Neuronal stem cell (in vitro differentiated cells): Measurements from ENCODE around the gene SLC6A9.

Source experiments
- DNase-seq: peaks from one replicate; pipeline ENCODE4 v3.0.0-alpha.2; 2013; ENCODE audit warnings: low spot score
- H2AFZ ChIP-seq: one replicate; pipeline ENCODE4 v1.6.1; 2013; ENCODE audit warnings: mild to moderate bottlenecking, low read length, inconsistent platforms
- H2AK5ac ChIP-seq: 2 replicates; pipeline ENCODE4 v1.6.1; 2013; ENCODE audit warnings: low read depth, mild to moderate bottlenecking, inconsistent platforms, low read length, moderate library complexity, mixed read lengths
- H2BK120ac ChIP-seq: 2 replicates; pipeline ENCODE4 v1.6.1; 2013; ENCODE audit warnings: low read depth, mild to moderate bottlenecking, inconsistent platforms, low read length, moderate library complexity, mixed read lengths
- H2BK12ac ChIP-seq: one replicate; pipeline ENCODE4 v1.6.1; 2013; ENCODE audit warnings: low read length, inconsistent platforms
- H2BK15ac ChIP-seq: 2 replicates; pipeline ENCODE4 v1.6.1; 2013; ENCODE audit warnings: mild to moderate bottlenecking, low read length, inconsistent platforms, mixed read lengths
- H2BK5ac ChIP-seq: one replicate; pipeline ENCODE4 v1.6.1; 2013; ENCODE audit warnings: inconsistent platforms, mild to moderate bottlenecking, low read length, moderate library complexity
- H3K14ac ChIP-seq: one replicate; pipeline ENCODE4 v1.6.1; 2013; ENCODE audit warnings: low read length, inconsistent platforms
- H3K18ac ChIP-seq: 2 replicates; pipeline ENCODE4 v1.6.1; 2013; ENCODE audit warnings: low read length, inconsistent platforms
- H3K23ac ChIP-seq: 2 replicates; pipeline ENCODE4 v1.6.1; 2013; ENCODE audit warnings: low read depth, mild to moderate bottlenecking, mixed read lengths, low read length, inconsistent platforms; ENCODE audit not compliant: poor library complexity
- H3K27ac ChIP-seq: replicated peaks from 3 replicates; pipeline ENCODE4 v1.5.1; 2013; ENCODE audit warnings: low read length, inconsistent platforms
- H3K27me3 ChIP-seq, 3 experiments: 2 replicates each; pipeline ENCODE4 v1.6.1; 2013; ENCODE audit warnings: low read length in 3 of 3, mild to moderate bottlenecking in 2 of 3, inconsistent platforms in 1 of 3, low read depth in 1 of 3, mixed read lengths in 1 of 3, moderate library complexity in 1 of 3; ENCODE audit not compliant: control insufficient read depth in 3 of 3, insufficient read depth in 3 of 3
- H3K36me3 ChIP-seq, 2 donors: replicated peaks in 1 of 2; 2 replicates each; pipeline ENCODE4 v1.6.1; 2013; ENCODE audit warnings: low read length in 2 of 2; ENCODE audit not compliant: control insufficient read depth in 2 of 2, insufficient read depth in 2 of 2
- H3K4ac ChIP-seq: 2 replicates; pipeline ENCODE4 v1.6.1; 2013; ENCODE audit warnings: inconsistent platforms, mild to moderate bottlenecking, low read length, moderate library complexity
- H3K4me1 ChIP-seq, 2 donors: 1 replicate in 1 of 2; 2 replicates in 1 of 2; pipeline ENCODE4 v1.6.1; 2013; ENCODE audit warnings: low read length in 2 of 2, low read depth in 1 of 2; ENCODE audit not compliant: control insufficient read depth in 2 of 2, insufficient read depth in 1 of 2
- H3K4me2 ChIP-seq: one replicate; pipeline ENCODE4 v1.6.1; 2013; ENCODE audit warnings: mild to moderate bottlenecking, low read length, inconsistent platforms; ENCODE audit not compliant: insufficient read depth, poor library complexity, severe bottlenecking
- H3K4me3 ChIP-seq, 2 donors: 2 replicates each; pipeline ENCODE4 v1.5.1; 2013; ENCODE audit warnings: low read length in 2 of 2, mild to moderate bottlenecking in 2 of 2, inconsistent platforms in 1 of 2, moderate library complexity in 1 of 2
- H3K79me1 ChIP-seq: one replicate; pipeline ENCODE4 v1.6.1; 2013; ENCODE audit warnings: low read depth, mild to moderate bottlenecking, inconsistent platforms, low read length, moderate library complexity
- H3K9ac ChIP-seq: one replicate; pipeline ENCODE4 v1.6.1; 2013; ENCODE audit warnings: mild to moderate bottlenecking, low read depth, low read length, inconsistent platforms; ENCODE audit not compliant: poor library complexity
- H3K9me3 ChIP-seq, 2 donors: replicated peaks in 1 of 2; 2 replicates each; pipeline versions ENCODE3 to v1.6.1; 2013; ENCODE audit warnings: low read length in 2 of 2, mild to moderate bottlenecking in 2 of 2, inconsistent platforms in 1 of 2, low read depth in 1 of 2, mixed read lengths in 1 of 2, moderate library complexity in 1 of 2; ENCODE audit not compliant: control insufficient read depth in 2 of 2, insufficient read depth in 1 of 2
- H4K8ac ChIP-seq: one replicate; pipeline ENCODE4 v1.6.1; 2013; ENCODE audit warnings: low read depth, mild to moderate bottlenecking, inconsistent platforms, low read length, moderate library complexity
- H4K91ac ChIP-seq: one replicate; pipeline ENCODE4 v1.6.1; 2013; ENCODE audit warnings: low read length, low read depth, mild to moderate bottlenecking, inconsistent platforms; ENCODE audit not compliant: poor library complexity
- WGBS, 2 donors: extraction: QIAGEN DNeasy Blood & Tissue Kit; methylation state at CpG; one replicate each; pipeline ENCODE4 v1.1.7; 2013; ENCODE audit warnings: missing lambda C conversion rate in 2 of 2, mixed read lengths in 1 of 2; ENCODE audit not compliant: insufficient read length in 2 of 2, insufficient replicate concordance in 1 of 2; ENCODE audit errors: extremely low coverage in 2 of 2; 5-methylcytosine and 5-hydroxymethylcytosine counted together

SLC6A9 gene

DNA sequence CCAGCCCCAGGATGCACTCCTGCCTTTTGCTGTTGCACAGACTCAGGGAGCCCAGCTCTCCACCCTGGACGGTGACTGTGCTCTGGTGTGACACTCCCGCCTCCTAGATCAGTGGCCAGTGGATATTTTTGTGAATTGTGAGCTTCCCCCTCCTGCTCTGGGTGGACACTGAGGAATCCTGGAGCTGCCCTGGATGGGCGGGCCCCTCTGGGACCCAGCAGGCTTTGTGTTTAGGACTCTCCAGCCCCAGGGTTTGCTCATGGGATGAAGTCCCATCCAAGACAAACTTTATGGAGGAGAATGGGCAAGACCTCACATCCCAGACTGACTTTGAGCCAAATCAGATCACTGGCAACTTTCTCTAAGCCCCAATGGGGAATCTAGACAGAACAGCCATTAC, 16.1 kb downstream of the SLC6A9 start:
- H3K36me3 ChIP-seq = peaks cover 0 to 3% of the 10 kb centered on the region in 2 donors
- peak overlapping the region; percentile 65 for H2AK5ac ChIP-seq
- peaks cover 5% of the 10 kb centered on the region for H3K79me1 ChIP-seq
- H3K14ac ChIP-seq = no peak overlapping the region
- H3K4me2 ChIP-seq = no peak overlapping the region
- no peak overlapping the region for H2BK5ac ChIP-seq
- H4K91ac ChIP-seq = no peak overlapping the region
- no peak for DNase-seq
- H2BK120ac ChIP-seq = no peak overlapping the region
- WGBS, 2 donors = no CpG with 5 or more reads among the region's 3 CpGs
- no peak overlapping the region for H2BK15ac ChIP-seq
- H3K23ac ChIP-seq = no peak overlapping the region
- H3K27me3 ChIP-seq = no peaks in the 10 kb centered on the region
- no peak overlapping the region for H2BK12ac ChIP-seq
- no peak overlapping the region for H4K8ac ChIP-seq
- no peak overlapping the region for H3K4ac ChIP-seq
- no peak overlapping the region for H3K9ac ChIP-seq
- H3K27ac ChIP-seq = no peak overlapping the region
- H3K4me3 ChIP-seq = no peak overlapping the region
- peaks cover 32 to 33% of the 10 kb centered on the region in 2 donors for H3K4me1 ChIP-seq
- H2AFZ ChIP-seq = peak overlapping the region; percentile 28
- H3K9me3 ChIP-seq = no peaks in the 10 kb centered on the region
- no peak overlapping the region for H3K18ac ChIP-seq

DNA sequence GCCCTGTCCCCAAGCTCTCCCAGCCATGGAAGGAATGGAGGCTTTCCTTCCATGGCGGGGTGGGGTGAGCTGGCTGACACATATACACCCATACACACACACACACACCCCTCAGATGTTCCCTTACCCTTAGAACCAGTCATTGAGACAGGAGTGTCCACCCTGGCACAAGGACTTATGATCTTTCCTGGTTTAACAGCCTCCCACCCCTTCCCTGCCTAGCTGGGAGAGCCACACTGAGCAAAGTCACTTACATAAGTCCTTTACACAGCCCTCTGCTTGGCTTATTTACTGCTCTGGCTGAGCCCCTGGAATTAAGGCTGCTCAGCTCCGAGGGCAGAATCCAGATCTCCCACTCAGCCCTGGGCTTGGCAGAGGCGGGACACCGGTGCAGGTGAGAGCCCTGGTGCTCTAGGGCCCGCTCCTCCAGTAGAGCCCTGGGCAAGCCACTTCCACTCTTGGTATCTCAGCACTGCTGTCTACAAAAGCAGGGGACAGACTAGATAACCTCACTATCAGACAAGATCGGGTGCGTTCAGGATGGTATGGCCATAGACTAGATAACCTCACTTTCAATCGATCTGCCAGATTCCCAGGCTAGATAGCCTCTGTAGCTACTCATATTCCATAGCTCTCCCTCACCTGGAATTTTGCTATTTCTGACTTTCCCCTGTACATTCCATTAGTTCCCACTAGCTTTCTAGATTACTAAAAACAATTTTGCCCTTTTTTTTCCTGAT, 16.7 kb downstream of the SLC6A9 start:
- no CpG with 5 or more reads among the region's 8 CpGs for WGBS, 2 donors
- Histone ChIP-seq H3K36me3 (peaks cover 0 to 9% of the 10 kb centered on the region in 2 donors), H3K4me1 (peaks cover 27 to 32% of the 10 kb centered on the region in 2 donors), H3K4me2 (no peak overlapping the region), H3K4ac (no peak overlapping the region), H2BK12ac (no peak overlapping the region), H2AK5ac (no peak overlapping the region), H3K79me1 (peaks cover 5% of the 10 kb centered on the region), H3K18ac (peak overlapping the region; percentile 67), H3K14ac (no peak overlapping the region), H2AFZ (peak overlapping the region; percentile 26), H3K9ac (peak overlapping the region; percentile 25), H3K9me3 (no peaks in the 10 kb centered on the region), H4K8ac (no peak overlapping the region), H3K23ac (no peak overlapping the region), H4K91ac (no peak overlapping the region), H3K27ac (no peak overlapping the region), H2BK120ac (no peak overlapping the region), H3K4me3 (peak overlapping the region in 1 of 2 donors; percentile 42), H2BK15ac (no peak overlapping the region), H2BK5ac (no peak overlapping the region), H3K27me3 (no peaks in the 10 kb centered on the region)
- DNase-seq = no peak

DNA sequence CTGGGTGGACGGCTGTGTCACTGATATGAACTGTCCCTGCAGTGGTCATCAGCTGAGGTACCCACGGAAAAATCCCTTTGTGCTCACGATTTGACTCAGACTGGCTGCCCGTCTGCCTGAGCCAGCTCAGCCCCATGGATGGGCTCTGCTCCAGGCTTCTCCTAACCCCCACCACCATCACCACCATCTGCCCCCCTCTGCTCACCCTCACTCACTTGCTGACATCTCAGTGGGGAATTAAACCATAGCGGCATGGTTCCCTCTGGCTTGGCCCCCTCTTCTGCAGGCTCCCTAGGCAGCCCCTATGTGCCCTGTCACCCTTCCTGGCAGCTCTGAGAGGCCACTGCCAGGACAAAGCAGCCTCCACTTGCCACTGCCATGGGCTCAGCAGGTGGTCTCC, 17.3 kb downstream of the SLC6A9 start:
- no peak overlapping the region for H2BK12ac ChIP-seq
- peak overlapping the region in 1 of 2 donors; percentile 42 for H3K4me3 ChIP-seq
- no peak overlapping the region for H2AFZ ChIP-seq
- no peak overlapping the region for H4K8ac ChIP-seq
- WGBS, 2 donors = no CpG with 5 or more reads among the region's 5 CpGs
- peaks cover 23 to 29% of the 10 kb centered on the region in 2 donors for H3K4me1 ChIP-seq
- H3K9me3 ChIP-seq = no peaks in the 10 kb centered on the region
- H2BK120ac ChIP-seq = no peak overlapping the region
- no peak overlapping the region for H3K4me2 ChIP-seq
- no peak overlapping the region for H2BK5ac ChIP-seq
- no peak overlapping the region for H2AK5ac ChIP-seq
- peaks cover 5% of the 10 kb centered on the region for H3K79me1 ChIP-seq
- H2BK15ac ChIP-seq = no peak overlapping the region
- H3K4ac ChIP-seq = no peak overlapping the region
- peaks cover 0 to 9% of the 10 kb centered on the region in 2 donors for H3K36me3 ChIP-seq
- H3K18ac ChIP-seq = no peak overlapping the region
- no peak overlapping the region for H3K27ac ChIP-seq
- H3K9ac ChIP-seq = no peak overlapping the region
- no peak overlapping the region for H3K14ac ChIP-seq
- no peak overlapping the region for H3K23ac ChIP-seq
- H4K91ac ChIP-seq = no peak overlapping the region
- no peak for DNase-seq
- H3K27me3 ChIP-seq = no peaks in the 10 kb centered on the region

DNA sequence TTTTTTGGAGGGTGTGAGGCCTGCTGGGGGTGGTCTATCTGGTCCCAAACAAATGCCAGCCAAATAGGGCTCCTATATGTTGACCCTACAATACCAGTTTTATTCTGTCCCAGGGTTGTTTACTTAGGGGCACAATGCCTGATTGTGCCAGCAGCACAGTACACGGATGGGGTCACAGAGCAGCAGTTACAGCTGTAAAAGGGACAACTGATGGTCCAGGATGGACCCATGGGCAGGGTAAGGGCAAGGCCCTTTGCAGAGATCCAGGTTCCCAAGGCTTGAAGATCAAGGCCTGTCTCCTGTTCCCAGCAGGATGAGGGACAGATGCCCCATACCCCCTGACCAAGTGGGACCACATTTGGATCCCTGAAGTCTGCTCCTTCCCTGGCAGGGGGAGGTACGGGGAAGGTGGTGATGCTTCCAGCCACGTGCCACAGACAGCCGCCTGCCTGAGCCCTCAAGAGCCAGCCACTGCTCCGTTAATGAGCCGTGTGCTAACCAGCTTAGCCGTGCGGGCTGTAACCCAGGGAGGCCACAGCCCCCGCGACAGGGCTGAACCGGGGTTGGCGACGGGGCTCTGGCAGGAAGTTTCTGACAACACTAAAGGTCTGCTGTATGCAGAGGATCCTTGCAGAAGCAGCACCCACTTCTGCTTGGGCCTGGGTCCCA, 18.2 kb downstream of the SLC6A9 start:
- Histone ChIP-seq H3K4ac (no peak overlapping the region), H3K23ac (no peak overlapping the region), H4K91ac (no peak overlapping the region), H2BK15ac (no peak overlapping the region), H2BK5ac (no peak overlapping the region), H2AFZ (no peak overlapping the region), H4K8ac (no peak overlapping the region), H3K18ac (peak overlapping the region; percentile 30), H3K36me3 (peaks cover 0 to 12% of the 10 kb centered on the region in 2 donors), H2BK12ac (no peak overlapping the region), H3K14ac (no peak overlapping the region), H3K79me1 (peaks cover 5% of the 10 kb centered on the region), H3K27ac (no peak overlapping the region), H3K4me1 (peaks cover 23 to 29% of the 10 kb centered on the region in 2 donors), H2AK5ac (no peak overlapping the region), H2BK120ac (no peak overlapping the region), H3K27me3 (no peaks in the 10 kb centered on the region), H3K9ac (no peak overlapping the region), H3K4me3 (no peak overlapping the region), H3K4me2 (no peak overlapping the region), H3K9me3 (no peaks in the 10 kb centered on the region)
- no peak for DNase-seq
- WGBS, 2 donors = no CpG with 5 or more reads among the region's 13 CpGs
